GM21526 (cell line): ENCODE data around the gene TRPM8.
"Not testable (repeated sequence)": the region's sequence is repeated elsewhere in the genome, so short reads cannot be mapped to it uniquely, and the experiment has no call there.

Source experiments
- ATAC-seq: cut with Tn5 transposase; IDR thresholded peaks from one replicate; pipeline ENCODE4 v1.9.1; 2021; ENCODE audit warnings: moderate library complexity; ENCODE audit not compliant: unreplicated experiment, low FRiP score

The TRPM8 gene

GRCh38 chr2:233935426-233935825, 18.3 kb downstream of the TRPM8 start:
- no peak for ATAC-seq

DNA sequence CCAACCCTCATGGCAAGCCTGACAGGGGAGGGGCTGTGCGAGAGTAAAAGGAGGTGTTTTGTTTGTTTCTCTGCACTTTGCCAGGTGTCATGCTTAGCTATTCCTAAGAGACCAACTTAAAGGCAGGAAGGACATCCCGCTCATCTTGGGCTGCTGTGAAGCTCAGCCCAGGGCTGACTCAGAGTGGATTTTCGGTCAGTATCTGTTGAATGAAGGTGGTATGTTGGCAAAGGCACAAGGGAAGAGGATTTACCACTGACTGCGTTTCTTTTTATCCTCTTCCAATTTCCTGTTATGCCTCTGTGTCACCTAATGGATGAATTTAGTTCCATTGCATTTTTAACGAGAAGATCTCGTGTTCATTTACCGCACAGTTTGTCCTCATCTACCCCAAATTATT, 18.9 kb downstream of the TRPM8 start:
- ATAC-seq = no peak

GRCh38 chr2:233938676-233939370, 21.6 kb downstream of the TRPM8 start:
- ATAC-seq = no peak

DNA sequence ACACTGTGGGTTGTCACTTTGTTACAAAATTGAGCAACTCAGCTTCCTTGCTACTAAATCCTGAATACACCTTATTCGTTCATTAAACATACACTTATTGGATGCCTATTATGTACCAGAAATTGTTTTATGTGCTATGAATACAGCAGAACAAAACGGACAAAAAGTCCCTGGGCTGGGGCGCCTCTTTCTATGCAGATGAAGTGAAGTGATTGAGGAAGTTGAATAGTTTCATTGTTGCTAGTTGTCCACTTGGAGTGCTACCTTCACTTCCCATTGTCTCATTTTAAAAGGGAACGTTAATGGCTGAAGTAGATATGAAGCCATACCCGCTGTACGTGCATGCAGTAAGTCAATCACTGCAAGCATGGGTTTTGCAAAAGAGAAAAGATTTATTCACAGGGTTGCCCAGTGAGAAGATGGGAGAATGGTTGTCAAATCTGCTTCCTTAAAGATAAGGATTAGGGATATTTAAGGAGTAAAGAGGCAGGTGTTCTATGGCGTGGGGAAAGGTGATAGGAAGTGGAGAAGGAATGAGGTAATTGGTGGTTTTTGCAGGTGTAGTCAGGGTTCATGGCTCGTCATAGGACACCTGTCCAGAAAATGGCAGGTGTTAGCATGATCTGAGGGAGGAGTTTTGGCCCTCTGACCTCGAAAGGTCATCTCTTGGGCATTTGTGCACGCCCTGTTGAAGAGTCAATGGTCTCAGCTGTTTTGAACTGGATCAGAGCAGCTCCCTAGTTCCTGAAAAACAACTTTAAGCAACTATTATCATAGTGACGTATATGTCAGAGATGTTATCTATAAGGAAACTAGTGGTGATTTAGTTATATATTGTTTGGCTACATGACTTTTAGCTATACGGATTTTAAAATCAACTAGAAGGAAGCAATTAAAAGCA, 23.5 kb downstream of the TRPM8 start:
- no peak for ATAC-seq

GRCh38 chr2:233942731-233943130, 25.6 kb downstream of the TRPM8 start:
- ATAC-seq = no peak

- no peak for ATAC-seq
These were observed 27.1 kb downstream of the TRPM8 start for GRCh38 chr2:233944269-233944668.

DNA sequence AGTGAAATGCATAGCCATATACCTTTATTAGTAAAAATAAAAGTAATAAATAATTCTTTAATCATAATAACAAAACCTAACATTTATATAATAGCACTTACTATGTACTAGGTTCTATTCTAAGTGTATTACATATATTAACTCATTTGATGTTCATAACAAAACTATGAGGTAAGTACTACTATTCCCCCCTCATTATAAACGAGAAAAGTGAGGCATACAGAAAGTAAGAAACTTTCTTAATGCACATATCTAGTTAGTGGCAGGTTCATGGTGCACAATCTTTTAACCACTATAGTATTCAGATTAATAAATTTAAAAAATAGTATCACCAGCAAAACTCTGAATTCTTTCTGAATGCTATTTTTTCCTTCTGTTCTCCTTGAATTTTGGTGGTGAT, 27.5 kb downstream of the TRPM8 start:
- ATAC-seq = no peak

- ATAC-seq = no peak
These were observed 28.0 kb downstream of the TRPM8 start for GRCh38 chr2:233945146-233945545.

DNA sequence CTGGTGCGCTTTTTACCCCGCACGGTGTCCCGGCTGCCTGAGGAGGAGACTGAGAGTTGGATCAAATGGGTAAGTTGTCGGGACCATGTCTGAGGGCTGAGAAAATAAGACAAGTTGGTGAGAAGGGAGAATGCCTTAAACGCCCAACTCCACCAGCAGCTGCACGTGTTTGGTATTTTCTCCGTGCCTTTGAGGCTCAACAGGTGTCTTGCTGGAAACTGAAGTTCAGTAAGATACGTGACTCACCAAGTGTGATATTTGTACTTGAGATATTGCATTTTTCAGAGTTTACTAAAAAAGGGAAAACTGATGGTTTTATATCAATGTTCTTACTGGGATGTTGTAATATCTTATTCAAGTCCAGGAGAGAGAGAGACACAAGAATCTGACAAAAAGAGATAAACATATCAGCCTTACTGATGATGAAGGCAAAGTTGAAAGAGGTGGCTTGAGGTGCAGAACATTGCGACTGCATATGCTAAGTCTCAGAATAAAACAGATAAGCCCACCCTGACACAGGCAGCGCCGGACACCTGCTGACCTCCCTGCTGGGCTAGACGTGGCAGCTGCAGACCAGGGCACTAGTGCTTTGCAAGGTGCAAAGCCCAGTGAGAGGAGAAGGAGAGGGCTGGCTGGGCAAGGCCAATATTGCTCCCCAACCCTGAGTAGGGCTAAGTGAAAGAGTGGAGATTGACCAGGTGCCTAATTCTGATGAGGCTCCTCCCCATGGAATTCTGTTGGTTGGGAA, 33.1 kb downstream of the TRPM8 start:
- ATAC-seq = no peak

- ATAC-seq = no peak
These were observed 35.2 kb downstream of the TRPM8 start for GRCh38 chr2:233952335-233952734.

- ATAC-seq = no peak
These were observed 36.1 kb downstream of the TRPM8 start for GRCh38 chr2:233953087-233953801.

DNA sequence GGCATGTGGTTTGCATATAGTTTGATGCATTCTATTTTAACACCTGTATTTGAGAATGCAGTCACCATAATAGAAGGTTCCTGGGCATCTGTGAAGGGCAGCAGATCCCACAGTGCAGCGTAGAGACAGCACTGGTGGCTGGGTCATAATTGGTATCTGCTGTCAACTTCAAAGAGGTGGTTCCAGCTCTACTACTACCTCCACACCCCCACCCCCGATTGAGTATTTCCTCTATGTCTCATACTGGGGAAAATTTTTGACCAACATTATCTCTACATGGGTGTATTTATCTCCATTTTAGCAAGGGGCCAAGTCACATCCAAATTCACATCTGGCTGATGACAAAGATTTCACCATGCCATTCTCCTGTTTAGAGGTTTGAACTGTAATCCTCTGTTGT, 43.0 kb downstream of the TRPM8 start:
- ATAC-seq = no peak

GRCh38 chr2:233961905-233962304, 44.7 kb downstream of the TRPM8 start:
- no peak for ATAC-seq

- no peak for ATAC-seq
These were observed 47.4 kb downstream of the TRPM8 start for GRCh38 chr2:233964581-233964980.

GRCh38 chr2:233965032-233965603, 47.9 kb downstream of the TRPM8 start:
- ATAC-seq = no peak

DNA sequence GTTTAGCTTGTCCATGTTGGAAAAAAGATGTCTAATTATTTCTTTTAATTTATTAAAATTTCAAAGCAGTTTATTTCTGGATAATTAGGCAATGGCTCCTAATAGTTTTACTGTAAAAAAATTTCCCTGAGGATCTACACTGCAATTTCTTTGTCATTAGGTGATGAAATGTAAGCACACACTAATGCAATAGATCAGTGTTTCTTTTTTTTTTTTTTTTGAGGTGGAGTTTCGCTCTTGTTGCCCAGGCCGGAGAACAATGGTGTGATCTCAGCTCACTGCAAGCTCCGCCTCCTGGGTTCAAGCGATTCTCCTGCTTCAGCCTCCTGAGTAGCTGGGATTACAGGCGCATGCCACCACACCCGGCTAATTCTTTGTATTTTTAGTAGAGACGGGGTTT, 48.5 kb downstream of the TRPM8 start:
- ATAC-seq = not testable (repeated sequence)

- no peak for ATAC-seq
These were observed 49.2 kb downstream of the TRPM8 start for GRCh38 chr2:233966388-233966787.

GRCh38 chr2:233967164-233967563, 50.0 kb downstream of the TRPM8 start:
- no peak for ATAC-seq

- no peak for ATAC-seq
These were observed 51.4 kb downstream of the TRPM8 start for GRCh38 chr2:233968556-233968955.

- not testable (repeated sequence) for ATAC-seq
These were observed 55.3 kb downstream of the TRPM8 start for GRCh38 chr2:233972460-233972859.
